Activated CD8-positive, alpha-beta memory T cell treated with anti-CD3 and anti-CD28 coated beads, Interleukin-2, amount 50 U/mL, for 48 hours (primary cell): ENCODE data around the gene WNT9A.

Experiments used
- DNase-seq: peaks from one replicate; pipeline ENCODE4 v3.0.0-alpha.2; 2020

The WNT9A gene

DNA sequence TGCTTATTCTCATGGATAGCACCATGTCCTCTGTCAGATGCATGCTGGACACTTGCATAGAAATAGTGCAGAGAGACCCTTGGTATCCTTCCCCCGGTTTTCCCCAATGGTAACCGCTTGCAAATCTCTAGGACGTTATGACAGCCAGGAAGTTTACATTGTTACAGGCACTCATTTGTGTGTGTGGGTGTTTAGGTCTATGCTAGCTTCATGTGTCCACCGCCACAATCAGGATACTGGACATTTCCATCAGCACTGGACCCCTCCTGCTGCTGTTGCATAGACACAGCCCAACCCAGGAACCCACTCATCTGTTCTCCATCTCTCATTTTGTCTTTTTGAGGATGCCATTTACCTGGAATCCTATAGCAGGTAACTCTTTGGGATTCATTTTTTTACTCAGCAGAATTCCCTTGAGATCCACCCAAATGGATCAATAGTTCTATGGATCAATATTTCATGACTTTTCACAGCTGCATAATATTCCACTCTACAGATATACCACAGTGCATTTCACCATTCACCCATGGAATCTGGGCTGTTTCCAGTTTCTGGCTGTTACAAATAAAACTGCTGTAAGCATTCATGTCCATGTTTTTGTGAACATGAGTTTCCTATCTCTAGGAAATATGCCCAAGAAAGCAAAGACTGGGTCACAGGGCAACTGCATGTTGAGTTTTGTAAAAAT lies 6.6 kb upstream of the WNT9A start:
- DNase-seq = no peak

GRCh38 chr1:227953022-227953412 lies 5.3 kb upstream of the WNT9A start:
- DNase-seq = no peak

- peak; percentile 30 for DNase-seq
These were observed 4.8 kb upstream of the WNT9A start for GRCh38 chr1:227952374-227953021.

GRCh38 chr1:227951624-227952373 lies 4.1 kb upstream of the WNT9A start:
- peak; percentile 34 for DNase-seq

GRCh38 chr1:227950735-227951346 lies 3.1 kb upstream of the WNT9A start:
- peak; percentile 38 for DNase-seq

- peak; percentile 40 for DNase-seq
These were observed 2.4 kb upstream of the WNT9A start for GRCh38 chr1:227949954-227950734.

GRCh38 chr1:227949341-227949921 lies 1.7 kb upstream of the WNT9A start:
- DNase-seq = peak; percentile 39

- DNase-seq = peak; percentile 52
These were observed 945 bp upstream of the WNT9A start for GRCh38 chr1:227948493-227949260.

GRCh38 chr1:227947386-227947675 lies 401 bp downstream of the WNT9A start:
- peak; percentile 56 for DNase-seq

- peak; percentile 80 for DNase-seq
These were observed 927 bp downstream of the WNT9A start for GRCh38 chr1:227946624-227947385.

- DNase-seq = peak; percentile 50
These were observed 1.7 kb downstream of the WNT9A start for GRCh38 chr1:227945891-227946623.

- peak; percentile 47 for DNase-seq
These were observed 2.5 kb downstream of the WNT9A start for GRCh38 chr1:227944931-227945890.

DNA sequence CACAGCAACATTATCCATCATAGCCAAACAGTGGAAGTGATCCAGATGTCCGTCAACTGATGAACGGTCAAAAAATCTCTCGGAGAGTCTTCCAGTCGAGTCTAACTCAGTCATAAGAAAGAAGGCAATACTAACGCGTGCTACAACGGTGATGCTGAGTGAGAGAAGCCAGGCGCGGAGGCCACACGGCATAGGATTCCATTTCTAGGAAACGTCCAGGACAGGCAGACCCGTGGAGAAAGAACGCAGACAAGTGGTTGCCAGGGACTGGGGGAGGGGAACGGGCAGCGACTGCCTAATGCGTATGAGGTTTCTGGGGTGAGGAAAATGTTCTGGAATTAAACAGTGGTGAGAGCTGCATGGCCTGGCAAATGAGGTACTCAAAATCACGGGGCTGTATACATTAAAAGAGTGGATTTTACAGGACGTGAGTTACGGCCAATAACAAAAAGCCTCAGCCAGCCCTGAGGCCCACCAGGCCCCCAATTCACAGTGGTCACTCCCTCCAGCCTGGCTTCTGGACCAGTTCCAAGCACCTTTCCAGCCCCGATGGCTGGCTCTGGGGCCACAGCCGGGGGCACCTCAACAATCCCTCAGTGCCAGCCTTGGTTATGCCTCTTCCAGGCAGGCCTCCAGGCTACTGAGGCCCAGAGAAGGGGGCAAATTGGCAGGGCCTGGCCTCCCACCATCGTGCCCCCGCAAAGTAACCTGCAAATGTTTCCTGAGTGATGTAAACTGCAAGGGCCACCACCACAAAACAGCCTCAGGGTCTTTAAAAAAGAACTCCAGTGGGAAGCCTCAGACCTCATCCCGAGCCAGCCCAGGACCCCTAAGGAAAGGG lies 3.4 kb downstream of the WNT9A start:
- DNase-seq = peak; percentile 40

- peak; percentile 37 for DNase-seq
These were observed 4.2 kb downstream of the WNT9A start for GRCh38 chr1:227943381-227944089.

GRCh38 chr1:227942716-227943261 lies 4.9 kb downstream of the WNT9A start:
- peak; percentile 46 for DNase-seq

GRCh38 chr1:227942021-227942715 lies 5.6 kb downstream of the WNT9A start:
- DNase-seq = peak; percentile 38
